ENCODE measurements around the gene MAT2A.

- no peak for TF ChIP-seq CTCF (IDR thresholded peaks at IDR 0.05)
- no peak for TF ChIP-seq POLR2A (IDR thresholded peaks at IDR 0.05)
Observed at GRCh38 chr2:85501248-85501647, 37.7 kb upstream of the MAT2A start.
